Measurements from ENCODE around the gene CFAP74. TPM values are rescaled to one million over a fixed set of nuclear protein-coding genes. Genes with fewer than 3 reads are reported as not detected.

The CFAP74 gene
- total RNA-seq, 1 experiment from 2014 or later, result 0.28 TPM

DNA sequence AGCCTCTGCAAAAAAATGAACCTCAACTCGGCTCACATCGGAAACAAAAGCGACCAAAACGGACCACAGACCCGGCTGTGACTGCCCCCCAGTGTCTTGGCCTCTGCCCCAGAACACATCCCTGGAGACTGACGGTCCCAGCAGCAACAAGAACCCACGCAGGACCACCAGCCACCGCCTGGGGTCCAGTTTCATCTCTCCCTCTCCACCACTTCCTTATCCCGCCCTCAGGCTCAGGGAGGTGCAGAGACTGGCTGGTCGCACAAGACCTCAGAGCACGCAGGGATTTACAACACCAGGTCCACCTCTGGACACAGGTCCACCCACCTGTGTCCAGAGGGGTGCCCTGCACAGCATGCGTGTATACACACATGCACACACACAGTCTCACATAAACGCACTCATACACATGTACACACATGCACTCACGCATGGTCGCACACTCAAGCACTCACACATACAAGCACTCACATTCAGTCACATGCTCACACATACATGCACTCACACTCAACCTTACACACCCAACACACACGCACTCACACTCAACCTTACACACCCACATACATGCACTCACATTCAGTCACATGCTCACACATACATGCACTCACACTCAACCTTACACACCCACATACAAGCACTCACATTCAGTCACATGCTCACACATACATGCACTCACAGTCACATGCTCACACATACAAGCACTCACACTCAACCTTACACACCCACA is 65.9 kb downstream of the CFAP74 start:
- Histone ChIP-seq H3K23me2 (ENCODE audit: insufficient read length, low read depth, low read length, poor library complexity, severe bottlenecking) (no peaks in the 10 kb centered on the region), H2BK20ac (ENCODE audit: low read depth, low read length, poor library complexity, severe bottlenecking) (no peak overlapping the region), H3K4me1 (ENCODE audit: insufficient read depth, low read length) (no peaks in the 10 kb centered on the region), H2BK5ac (ENCODE audit: insufficient read length, low read length) (no peak overlapping the region), H3K56ac (ENCODE audit: insufficient read length, low read depth, low read length) (no peak overlapping the region), H4K91ac (ENCODE audit: insufficient read length, low read depth, low read length) (no peak overlapping the region), H3K27me3 (ENCODE audit: insufficient read depth, low read length) (no peaks in the 10 kb centered on the region), H3K4ac (ENCODE audit: low read depth, low read length) (no peak overlapping the region), H3K4me2 (ENCODE audit: insufficient read depth, insufficient read length, low read length) (no peak overlapping the region), H3K9me3 (ENCODE audit: control insufficient read depth, low read depth, low read length) (no peaks in the 10 kb centered on the region), H2BK120ac (ENCODE audit: low read depth, low read length, poor library complexity, severe bottlenecking) (no peak overlapping the region), H3K23ac (ENCODE audit: insufficient read length, low read depth, low read length) (no peak overlapping the region), H3K18ac (ENCODE audit: insufficient read length, low read depth, low read length) (no peak overlapping the region), H3K27ac (ENCODE audit: insufficient read length, low read depth, low read length) (no peak overlapping the region), H4K5ac (ENCODE audit: insufficient read length, low read depth, low read length) (no peak overlapping the region), H4K20me1 (ENCODE audit: control insufficient read depth, insufficient read depth, insufficient read length) (no peaks in the 10 kb centered on the region), H3K79me2 (ENCODE audit: insufficient read depth, low read length) (no peaks in the 10 kb centered on the region), H2BK15ac (ENCODE audit: low read depth, low read length) (no peak overlapping the region), H3K79me1 (ENCODE audit: insufficient read depth, low read depth, low read length, poor library complexity, severe bottlenecking) (no peaks in the 10 kb centered on the region), H2BK12ac (ENCODE audit: insufficient read length, low read depth, low read length) (no peak overlapping the region), H3K9ac (ENCODE audit: extremely low read depth, insufficient read length, low read length) (no peak overlapping the region), H3T11ph (ENCODE audit: low read length) (no peak overlapping the region), H3K14ac (ENCODE audit: insufficient read depth, low read length) (no peak overlapping the region), H2AK5ac (ENCODE audit: insufficient read length, low read length) (no peak overlapping the region), H2AFZ (ENCODE audit: low read length) (no peak overlapping the region), H4K8ac (replicated peaks; ENCODE audit: insufficient read length, low read depth, low read length) (no peak overlapping the region)
- Mint-ChIP-seq H3K4me1 (peaks cover 0 to 2% of the 10 kb centered on the region in 2 experiments; a peak in 1 of 4 replicates), H3K4me3 (no peak overlapping the region), H3K27ac (no peak overlapping the region), H3K36me3 (ENCODE audit: insufficient read depth in 1 of 3, low read depth in 3 of 3) (no peaks in the 10 kb centered on the region; a peak in 1 of 7 replicates), H3K27me3 (ENCODE audit: low read depth) (no peaks in the 10 kb centered on the region; the same call in none of the 2 replicates), H3K9me3 (peaks cover 7 to 15% of the 10 kb centered on the region in 2 experiments)
- DNase-seq, result no peak
- WGBS (ENCODE audit: extremely low coverage, insufficient read length, low lambda C conversion rate), result 100% methylated on average over 1 of the region's 16 CpGs
- TF ChIP-seq, protein P1, sequence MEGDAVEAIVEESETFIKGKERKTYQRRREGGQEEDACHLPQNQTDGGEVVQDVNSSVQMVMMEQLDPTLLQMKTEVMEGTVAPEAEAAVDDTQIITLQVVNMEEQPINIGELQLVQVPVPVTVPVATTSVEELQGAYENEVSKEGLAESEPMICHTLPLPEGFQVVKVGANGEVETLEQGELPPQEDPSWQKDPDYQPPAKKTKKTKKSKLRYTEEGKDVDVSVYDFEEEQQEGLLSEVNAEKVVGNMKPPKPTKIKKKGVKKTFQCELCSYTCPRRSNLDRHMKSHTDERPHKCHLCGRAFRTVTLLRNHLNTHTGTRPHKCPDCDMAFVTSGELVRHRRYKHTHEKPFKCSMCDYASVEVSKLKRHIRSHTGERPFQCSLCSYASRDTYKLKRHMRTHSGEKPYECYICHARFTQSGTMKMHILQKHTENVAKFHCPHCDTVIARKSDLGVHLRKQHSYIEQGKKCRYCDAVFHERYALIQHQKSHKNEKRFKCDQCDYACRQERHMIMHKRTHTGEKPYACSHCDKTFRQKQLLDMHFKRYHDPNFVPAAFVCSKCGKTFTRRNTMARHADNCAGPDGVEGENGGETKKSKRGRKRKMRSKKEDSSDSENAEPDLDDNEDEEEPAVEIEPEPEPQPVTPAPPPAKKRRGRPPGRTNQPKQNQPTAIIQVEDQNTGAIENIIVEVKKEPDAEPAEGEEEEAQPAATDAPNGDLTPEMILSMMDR (conservative IDR thresholded peaks at IDR 0.05), result no peak
